ENCODE measurements around the gene ARL13B. TPM values are rescaled to one million over a fixed set of nuclear protein-coding genes. Genes with fewer than 3 reads are reported as not detected.

ARL13B gene
- total and polyA plus RNA-seq, 10 of the 15 experiments (the other 5 are each of a cell fraction or from before 2014, with no cell fraction given) = 3.0 to 10.4 (median 7.9) TPM

DNA sequence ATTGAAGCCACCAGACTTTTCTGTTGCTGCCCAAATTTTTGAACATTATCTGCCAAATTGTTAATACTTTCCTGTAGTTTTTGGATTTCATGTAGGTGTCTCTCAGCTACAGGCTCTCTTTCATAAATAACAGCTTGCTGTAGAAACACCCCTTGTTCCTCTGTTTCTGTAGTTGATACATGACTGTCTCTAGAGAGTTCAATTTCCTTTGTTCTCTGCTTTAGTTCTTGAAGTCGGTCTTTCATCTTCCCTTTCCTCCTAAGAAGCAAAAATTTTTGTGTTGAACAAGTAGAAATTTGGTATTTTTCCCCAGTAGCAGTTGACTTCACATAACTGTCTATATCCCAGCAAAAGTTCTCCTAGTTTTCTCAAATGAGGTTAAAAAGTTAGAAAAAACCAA, 35.1 kb downstream of the ARL13B start:
- H3K27ac ChIP-seq (ENCODE audit: control insufficient read depth, insufficient read depth) = no peak overlapping the region
- no peaks in the 10 kb centered on the region for H3K27me3 ChIP-seq (replicated peaks in 1 of 2; ENCODE audit: control insufficient read depth in 2 of 2, insufficient read depth in 2 of 2, low read length in 1 of 2)
- ATAC-seq = no peak
- H3K9me3 ChIP-seq (replicated peaks; ENCODE audit: control insufficient read depth, insufficient read depth, low read length) = no peaks in the 10 kb centered on the region
- ChIA-PET POLR2A (no interaction called here), SMC1A (ENCODE audit: uncharacterized antibody, unreplicated experiment) (interaction anchor here (1.1 to 1.8 kb wide), 4 partner anchors 10 to 55 kb away, joined by 3 to 10 read pairs (median 4); partner anchors contain the start of gene STX19), RAD21 (ENCODE audit: unreplicated experiment) (no interaction called here), CTCF (interaction anchor here (1.2 to 1.8 kb wide), 6 partner anchors 9 to 87 kb away, joined by 3 to 7 read pairs (median 6); no protein-coding TSS in a partner anchor)
- H2AFZ ChIP-seq (ENCODE audit: control insufficient read depth, low read depth, low read length) = no peak overlapping the region
- WGBS (ENCODE audit: insufficient coverage, insufficient replicate concordance, low lambda C conversion rate, missing lambda C conversion rate) = 4% methylated on average over 1 of the region's 1 CpG
- H3K4me3 ChIP-seq = no peak overlapping the region
- no peak for DNase-seq (ENCODE audit: low read depth, low spot score)
- no peak overlapping the region for H3K4me2 ChIP-seq (ENCODE audit: control insufficient read depth, insufficient read depth)
- no peak for FAIRE-seq
- no peaks in the 10 kb centered on the region for H4K20me1 ChIP-seq (ENCODE audit: control insufficient read depth, insufficient read depth)
- intact Hi-C loops (cut with micrococcal nuclease; ENCODE audit: unreplicated experiment) (no loop called here), in situ Hi-C loops (cut with MboI) (no loop called here)
- H3K79me2 ChIP-seq (ENCODE audit: control insufficient read depth, insufficient read depth, low read length) = no peaks in the 10 kb centered on the region
- no peaks in the 10 kb centered on the region for H3K36me3 ChIP-seq (ENCODE audit: control insufficient read depth in 2 of 2, insufficient read depth in 2 of 2, low read length in 1 of 2)
- no peaks in the 10 kb centered on the region for H3K4me1 ChIP-seq (ENCODE audit: control insufficient read depth, insufficient read depth, low read length)
- TF ChIP-seq NFIC (IDR thresholded peaks at IDR 0.05; ENCODE audit: low read depth, low read length) (no peak), SUZ12 (IDR thresholded peaks at IDR 0.05; ENCODE audit: unreplicated experiment) (no peak)
- no TSS peak for BruUV-seq (replicated peaks)
- H3K9ac ChIP-seq (ENCODE audit: control insufficient read depth, insufficient read depth, low read length) = no peak overlapping the region

DNA sequence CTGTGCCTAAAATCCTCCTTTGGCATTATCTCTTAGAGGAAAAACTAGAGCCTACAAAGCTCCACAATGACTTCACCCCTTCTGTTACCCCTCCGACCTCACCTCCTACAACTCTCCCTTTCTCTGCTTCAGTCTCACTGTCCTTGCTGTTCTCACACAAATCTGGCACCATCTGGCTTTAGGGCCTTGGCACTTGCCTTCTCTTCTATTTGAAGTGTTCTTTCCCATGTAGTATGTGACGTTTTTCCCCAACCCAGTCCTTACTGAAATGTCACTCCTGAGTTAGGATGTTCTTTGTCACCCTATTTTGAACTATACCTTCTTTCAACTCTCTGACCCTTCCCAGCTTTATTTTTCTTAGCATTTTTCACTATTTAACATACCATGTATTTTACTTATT, 39.7 kb downstream of the ARL13B start:
- in situ Hi-C loops (cut with MboI) = no loop called here
- ChIA-PET CTCF (interaction anchor here (3.0 kb wide), 1 partner anchor 18 kb away, joined by 9 read pairs; no protein-coding TSS in a partner anchor), SMC1A (ENCODE audit: uncharacterized antibody, unreplicated experiment) (interaction anchor here (1.5 kb wide), 1 partner anchor 14 kb away, joined by 3 read pairs; no protein-coding TSS in a partner anchor), RAD21 (ENCODE audit: unreplicated experiment) (interaction anchor here (2.7 kb wide), 1 partner anchor 15 kb away, joined by 6 read pairs; no protein-coding TSS in a partner anchor), POLR2A (no interaction called here)
- BruUV-seq (replicated peaks) = no TSS peak
- ATAC-seq = no peak
- Histone ChIP-seq H3K79me2 (ENCODE audit: control insufficient read depth, insufficient read depth, low read length) (no peaks in the 10 kb centered on the region), H3K27me3 (replicated peaks in 1 of 2; ENCODE audit: control insufficient read depth in 2 of 2, insufficient read depth in 2 of 2, low read length in 1 of 2) (no peaks in the 10 kb centered on the region), H3K4me2 (ENCODE audit: control insufficient read depth, insufficient read depth) (no peak overlapping the region), H3K9ac (ENCODE audit: control insufficient read depth, insufficient read depth, low read length) (no peak overlapping the region), H3K27ac (ENCODE audit: control insufficient read depth, insufficient read depth) (no peak overlapping the region), H3K36me3 (ENCODE audit: control insufficient read depth in 2 of 2, insufficient read depth in 2 of 2, low read length in 1 of 2) (no peaks in the 10 kb centered on the region), H3K4me3 (no peak overlapping the region), H3K4me1 (ENCODE audit: control insufficient read depth, insufficient read depth, low read length) (no peaks in the 10 kb centered on the region), H2AFZ (ENCODE audit: control insufficient read depth, low read depth, low read length) (no peak overlapping the region), H4K20me1 (ENCODE audit: control insufficient read depth, insufficient read depth) (no peaks in the 10 kb centered on the region), H3K9me3 (replicated peaks; ENCODE audit: control insufficient read depth, insufficient read depth, low read length) (no peaks in the 10 kb centered on the region)
- intact Hi-C loops (cut with micrococcal nuclease; ENCODE audit: unreplicated experiment) = no loop called here
- no peak for FAIRE-seq
- DNase-seq (ENCODE audit: low read depth, low spot score) = no peak
- 56% methylated on average over 2 of the region's 2 CpGs for WGBS (ENCODE audit: insufficient coverage, insufficient replicate concordance, low lambda C conversion rate, missing lambda C conversion rate)
- TF ChIP-seq ESRRA (IDR thresholded peaks at IDR 0.05; ENCODE audit: low read length) (no peak), HDAC2 (IDR thresholded peaks at IDR 0.05) (no peak), ZNF217 (IDR thresholded peaks at IDR 0.05) (no peak), NFYA (IDR thresholded peaks at IDR 0.05; ENCODE audit: borderline replicate concordance, low read depth, low read length) (no peak)
- TF ChIP-seq, protein P1, sequence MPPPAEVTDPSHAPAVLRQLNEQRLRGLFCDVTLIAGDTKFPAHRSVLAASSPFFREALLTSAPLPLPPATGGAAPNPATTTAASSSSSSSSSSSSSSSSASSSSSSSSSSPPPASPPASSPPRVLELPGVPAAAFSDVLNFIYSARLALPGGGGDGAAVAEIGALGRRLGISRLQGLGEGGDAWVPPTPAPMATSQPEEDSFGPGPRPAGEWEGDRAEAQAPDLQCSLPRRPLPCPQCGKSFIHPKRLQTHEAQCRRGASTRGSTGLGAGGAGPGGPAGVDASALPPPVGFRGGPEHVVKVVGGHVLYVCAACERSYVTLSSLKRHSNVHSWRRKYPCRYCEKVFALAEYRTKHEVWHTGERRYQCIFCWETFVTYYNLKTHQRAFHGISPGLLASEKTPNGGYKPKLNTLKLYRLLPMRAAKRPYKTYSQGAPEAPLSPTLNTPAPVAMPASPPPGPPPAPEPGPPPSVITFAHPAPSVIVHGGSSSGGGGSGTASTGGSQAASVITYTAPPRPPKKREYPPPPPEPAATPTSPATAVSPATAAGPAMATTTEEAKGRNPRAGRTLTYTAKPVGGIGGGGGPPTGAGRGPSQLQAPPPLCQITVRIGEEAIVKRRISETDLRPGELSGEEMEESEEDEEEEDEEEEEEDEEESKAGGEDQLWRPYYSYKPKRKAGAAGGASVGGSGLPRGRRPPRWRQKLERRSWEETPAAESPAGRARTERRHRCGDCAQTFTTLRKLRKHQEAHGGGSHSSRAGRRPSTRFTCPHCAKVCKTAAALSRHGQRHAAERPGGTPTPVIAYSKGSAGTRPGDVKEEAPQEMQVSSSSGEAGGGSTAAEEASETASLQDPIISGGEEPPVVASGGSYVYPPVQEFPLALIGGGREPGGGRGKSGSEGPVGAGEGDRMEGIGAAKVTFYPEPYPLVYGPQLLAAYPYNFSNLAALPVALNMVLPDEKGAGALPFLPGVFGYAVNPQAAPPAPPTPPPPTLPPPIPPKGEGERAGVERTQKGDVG (CRISPR knock-in tag; IDR thresholded peaks at IDR 0.05) = no peak
- TF ChIP-seq, protein P2, sequence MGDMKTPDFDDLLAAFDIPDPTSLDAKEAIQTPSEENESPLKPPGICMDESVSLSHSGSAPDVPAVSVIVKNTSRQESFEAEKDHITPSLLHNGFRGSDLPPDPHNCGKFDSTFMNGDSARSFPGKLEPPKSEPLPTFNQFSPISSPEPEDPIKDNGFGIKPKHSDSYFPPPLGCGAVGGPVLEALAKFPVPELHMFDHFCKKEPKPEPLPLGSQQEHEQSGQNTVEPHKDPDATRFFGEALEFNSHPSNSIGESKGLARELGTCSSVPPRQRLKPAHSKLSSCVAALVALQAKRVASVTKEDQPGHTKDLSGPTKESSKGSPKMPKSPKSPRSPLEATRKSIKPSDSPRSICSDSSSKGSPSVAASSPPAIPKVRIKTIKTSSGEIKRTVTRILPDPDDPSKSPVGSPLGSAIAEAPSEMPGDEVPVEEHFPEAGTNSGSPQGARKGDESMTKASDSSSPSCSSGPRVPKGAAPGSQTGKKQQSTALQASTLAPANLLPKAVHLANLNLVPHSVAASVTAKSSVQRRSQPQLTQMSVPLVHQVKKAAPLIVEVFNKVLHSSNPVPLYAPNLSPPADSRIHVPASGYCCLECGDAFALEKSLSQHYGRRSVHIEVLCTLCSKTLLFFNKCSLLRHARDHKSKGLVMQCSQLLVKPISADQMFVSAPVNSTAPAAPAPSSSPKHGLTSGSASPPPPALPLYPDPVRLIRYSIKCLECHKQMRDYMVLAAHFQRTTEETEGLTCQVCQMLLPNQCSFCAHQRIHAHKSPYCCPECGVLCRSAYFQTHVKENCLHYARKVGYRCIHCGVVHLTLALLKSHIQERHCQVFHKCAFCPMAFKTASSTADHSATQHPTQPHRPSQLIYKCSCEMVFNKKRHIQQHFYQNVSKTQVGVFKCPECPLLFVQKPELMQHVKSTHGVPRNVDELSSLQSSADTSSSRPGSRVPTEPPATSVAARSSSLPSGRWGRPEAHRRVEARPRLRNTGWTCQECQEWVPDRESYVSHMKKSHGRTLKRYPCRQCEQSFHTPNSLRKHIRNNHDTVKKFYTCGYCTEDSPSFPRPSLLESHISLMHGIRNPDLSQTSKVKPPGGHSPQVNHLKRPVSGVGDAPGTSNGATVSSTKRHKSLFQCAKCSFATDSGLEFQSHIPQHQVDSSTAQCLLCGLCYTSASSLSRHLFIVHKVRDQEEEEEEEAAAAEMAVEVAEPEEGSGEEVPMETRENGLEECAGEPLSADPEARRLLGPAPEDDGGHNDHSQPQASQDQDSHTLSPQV (IDR thresholded peaks at IDR 0.05) = no peak
